Memory B cell (primary cell): ENCODE results near the gene SRP9.
"Not testable (repeated sequence)": the region's sequence is repeated elsewhere in the genome, so short reads cannot be mapped to it uniquely, and the experiment has no call there.

Experiments
- ATAC-seq: fragments of 150-1000 bp; cut with Tn5 transposase; 2 replicates; pipeline ENCODE4 v1.10.0; 2021; ENCODE audit warnings: low read depth, mild to moderate bottlenecking, moderate library complexity
- DNase-seq, 2 donors: peaks; one replicate each; pipeline ENCODE4 v3.0.0; 2022; ENCODE audit warnings: low spot score in 2 of 2
- H3K27ac Mint-ChIP-seq: one replicate; pipeline ENCODE4 v1.8.0; 2022; ENCODE audit warnings: mild to moderate bottlenecking, moderate library complexity, mixed read lengths
- H3K27me3 Mint-ChIP-seq: one replicate; pipeline ENCODE4 v1.8.0; 2022; ENCODE audit warnings: mixed read lengths
- H3K36me3 Mint-ChIP-seq: one replicate; pipeline ENCODE4 v1.8.0; 2022; ENCODE audit warnings: mild to moderate bottlenecking, mixed read lengths
- H3K4me1 Mint-ChIP-seq: one replicate; pipeline ENCODE4 v1.8.0; 2022; ENCODE audit warnings: mixed read lengths
- H3K4me3 Mint-ChIP-seq: one replicate; pipeline ENCODE4 v1.8.0; 2022; ENCODE audit warnings: mild to moderate bottlenecking, moderate library complexity, mixed read lengths
- H3K9me3 Mint-ChIP-seq: one replicate; pipeline ENCODE4 v1.8.0; 2022; ENCODE audit warnings: mixed read lengths

The SRP9 gene

GRCh38 chr1:225820522-225821120 is 43.0 kb downstream of the SRP9 start:
- Mint-ChIP-seq H3K36me3 (no peaks in the 10 kb centered on the region), H3K27me3 (peaks cover 2% of the 10 kb centered on the region), H3K4me3 (no peak overlapping the region), H3K4me1 (no peaks in the 10 kb centered on the region), H3K27ac (no peak overlapping the region), H3K9me3 (no peaks in the 10 kb centered on the region)
- DNase-seq (no peak), ATAC-seq (no peak)

GRCh38 chr1:225822655-225823403 is 45.2 kb downstream of the SRP9 start:
- ATAC-seq (no peak), DNase-seq (no peak)
- Mint-ChIP-seq H3K9me3 (no peaks in the 10 kb centered on the region), H3K4me3 (no peak overlapping the region), H3K27ac (no peak overlapping the region), H3K4me1 (no peaks in the 10 kb centered on the region), H3K27me3 (peaks cover 2% of the 10 kb centered on the region), H3K36me3 (no peaks in the 10 kb centered on the region)

- Mint-ChIP-seq H3K36me3 (no peaks in the 10 kb centered on the region), H3K27me3 (peaks cover 2% of the 10 kb centered on the region), H3K9me3 (no peaks in the 10 kb centered on the region), H3K4me3 (no peak overlapping the region), H3K4me1 (no peaks in the 10 kb centered on the region), H3K27ac (no peak overlapping the region)
- no peak for ATAC-seq
- no peak for DNase-seq
These were observed 46.2 kb downstream of the SRP9 start for GRCh38 chr1:225823811-225824261.

GRCh38 chr1:225824533-225824941 is 46.9 kb downstream of the SRP9 start:
- no peak overlapping the region for H3K27ac Mint-ChIP-seq
- no peaks in the 10 kb centered on the region for H3K36me3 Mint-ChIP-seq
- ATAC-seq = no peak

GRCh38 chr1:225825078-225825477 is 47.5 kb downstream of the SRP9 start:
- no peak overlapping the region for H3K4me3 Mint-ChIP-seq
- H3K36me3 Mint-ChIP-seq = no peaks in the 10 kb centered on the region
- DNase-seq = no peak
- H3K4me1 Mint-ChIP-seq = no peaks in the 10 kb centered on the region
- no peaks in the 10 kb centered on the region for H3K9me3 Mint-ChIP-seq
- H3K27me3 Mint-ChIP-seq = peaks cover 2% of the 10 kb centered on the region
- no peak overlapping the region for H3K27ac Mint-ChIP-seq
- no peak for ATAC-seq

More at GRCh38 chr1:225824533-225824941, 46.9 kb downstream of the SRP9 start:
- Mint-ChIP-seq H3K4me3 (no peak overlapping the region), H3K9me3 (no peaks in the 10 kb centered on the region), H3K27me3 (peaks cover 2% of the 10 kb centered on the region), H3K4me1 (no peaks in the 10 kb centered on the region)
- DNase-seq = no peak

- no peaks in the 10 kb centered on the region for H3K9me3 Mint-ChIP-seq
- no peak for DNase-seq
- H3K4me3 Mint-ChIP-seq = no peak overlapping the region
- no peak for ATAC-seq
- no peaks in the 10 kb centered on the region for H3K36me3 Mint-ChIP-seq
- H3K4me1 Mint-ChIP-seq = no peaks in the 10 kb centered on the region
- H3K27ac Mint-ChIP-seq = no peak overlapping the region
- H3K27me3 Mint-ChIP-seq = peaks cover 2% of the 10 kb centered on the region
These were observed 48.0 kb downstream of the SRP9 start for GRCh38 chr1:225825607-225826007.

- Mint-ChIP-seq H3K27ac (no peak overlapping the region), H3K36me3 (no peaks in the 10 kb centered on the region), H3K9me3 (no peaks in the 10 kb centered on the region), H3K4me1 (no peaks in the 10 kb centered on the region), H3K4me3 (no peak overlapping the region), H3K27me3 (peaks cover 2% of the 10 kb centered on the region)
- ATAC-seq (no peak), DNase-seq (no peak)
These were observed 49.5 kb downstream of the SRP9 start for GRCh38 chr1:225827076-225827475.

- ATAC-seq = no peak
- Mint-ChIP-seq H3K4me3 (no peak overlapping the region), H3K9me3 (no peaks in the 10 kb centered on the region), H3K27me3 (peaks cover 2% of the 10 kb centered on the region), H3K4me1 (no peaks in the 10 kb centered on the region), H3K27ac (no peak overlapping the region), H3K36me3 (no peaks in the 10 kb centered on the region)
- DNase-seq = no peak
These were observed 51.2 kb downstream of the SRP9 start for GRCh38 chr1:225828706-225829345.

GRCh38 chr1:225830841-225831240 is 53.2 kb downstream of the SRP9 start:
- H3K4me3 Mint-ChIP-seq = no peak overlapping the region
- no peaks in the 10 kb centered on the region for H3K4me1 Mint-ChIP-seq
- no peaks in the 10 kb centered on the region for H3K36me3 Mint-ChIP-seq
- no peak overlapping the region for H3K27ac Mint-ChIP-seq
- no peaks in the 10 kb centered on the region for H3K27me3 Mint-ChIP-seq
- no peak for ATAC-seq
- no peak for DNase-seq
- H3K9me3 Mint-ChIP-seq = no peaks in the 10 kb centered on the region

GRCh38 chr1:225834417-225835329 is 57.0 kb downstream of the SRP9 start:
- DNase-seq = no peak
- no peaks in the 10 kb centered on the region for H3K36me3 Mint-ChIP-seq

GRCh38 chr1:225835856-225836255 is 58.2 kb downstream of the SRP9 start:
- ATAC-seq (no peak), DNase-seq (no peak)
- Mint-ChIP-seq H3K27me3 (no peaks in the 10 kb centered on the region), H3K9me3 (no peaks in the 10 kb centered on the region), H3K4me1 (peaks cover 2% of the 10 kb centered on the region), H3K36me3 (no peaks in the 10 kb centered on the region), H3K27ac (no peak overlapping the region), H3K4me3 (no peak overlapping the region)

More at GRCh38 chr1:225834417-225835329, 57.0 kb downstream of the SRP9 start:
- H3K27ac Mint-ChIP-seq = no peak overlapping the region
- no peaks in the 10 kb centered on the region for H3K27me3 Mint-ChIP-seq
- peaks cover 1% of the 10 kb centered on the region for H3K4me1 Mint-ChIP-seq
- no peaks in the 10 kb centered on the region for H3K9me3 Mint-ChIP-seq
- no peak overlapping the region for H3K4me3 Mint-ChIP-seq
- ATAC-seq = no peak

GRCh38 chr1:225836296-225836695 is 58.7 kb downstream of the SRP9 start:
- DNase-seq, ATAC-seq, H3K27ac Mint-ChIP-seq, H3K4me3 Mint-ChIP-seq, H3K9me3 Mint-ChIP-seq, H3K27me3 Mint-ChIP-seq, H3K4me1 Mint-ChIP-seq, H3K36me3 Mint-ChIP-seq: not testable (repeated sequence)

GRCh38 chr1:225838793-225839192 is 61.2 kb downstream of the SRP9 start:
- DNase-seq (no peak), ATAC-seq (no peak)
- Mint-ChIP-seq H3K36me3 (no peaks in the 10 kb centered on the region), H3K4me3 (no peak overlapping the region), H3K27ac (no peak overlapping the region), H3K9me3 (no peaks in the 10 kb centered on the region), H3K27me3 (no peaks in the 10 kb centered on the region), H3K4me1 (peaks cover 5% of the 10 kb centered on the region)
